Measurements from ENCODE around the gene KRTAP10-8. TPM values are rescaled to one million over a fixed set of nuclear protein-coding genes. Genes with fewer than 3 reads are reported as not detected.

Gene KRTAP10-8
- total RNA-seq, 4 donors from 2014 or later: not detected

- TF ChIP-seq CTCF (IDR thresholded peaks at IDR 0.05): no peak
- DNase-seq (ENCODE audit: low spot score) (no peak), ATAC-seq (ENCODE audit: low FRiP score) (no peak)
Measured at GRCh38 chr21:44612669-44613229, 870 bp downstream of the KRTAP10-8 start.

GRCh38 chr21:44613386-44614155 lies 1.7 kb downstream of the KRTAP10-8 start:
- no peak for TF ChIP-seq CTCF (IDR thresholded peaks at IDR 0.05)
- DNase-seq (ENCODE audit: low spot score) (no peak), ATAC-seq (ENCODE audit: low FRiP score) (no peak)

GRCh38 chr21:44614161-44614631 lies 2.3 kb downstream of the KRTAP10-8 start:
- DNase-seq (ENCODE audit: low spot score): no peak
- no peak for TF ChIP-seq CTCF (IDR thresholded peaks at IDR 0.05)
- no peak for ATAC-seq (ENCODE audit: low FRiP score)

- ATAC-seq (ENCODE audit: low FRiP score) (no peak), DNase-seq (ENCODE audit: low spot score) (no peak)
- TF ChIP-seq CTCF (IDR thresholded peaks at IDR 0.05): no peak
Measured at GRCh38 chr21:44614961-44615391, 3.1 kb downstream of the KRTAP10-8 start.

- TF ChIP-seq CTCF (IDR thresholded peaks at IDR 0.05): no peak
- DNase-seq (ENCODE audit: low spot score) (no peak), ATAC-seq (ENCODE audit: low FRiP score) (no peak)
Measured at GRCh38 chr21:44615466-44615865, 3.6 kb downstream of the KRTAP10-8 start.

- DNase-seq (ENCODE audit: low spot score) (no peak), ATAC-seq (ENCODE audit: low FRiP score) (no peak)
- no peak for TF ChIP-seq CTCF (IDR thresholded peaks at IDR 0.05)
Measured at GRCh38 chr21:44615911-44616590, 4.2 kb downstream of the KRTAP10-8 start.

Measured in omental fat pad (tissue), 4 donors.